ENCODE data around the gene WNT11.
"Not testable (repeated sequence)": the region's sequence is repeated elsewhere in the genome, so short reads cannot be mapped to it uniquely, and the experiment has no call there.

WNT11 gene

DNA sequence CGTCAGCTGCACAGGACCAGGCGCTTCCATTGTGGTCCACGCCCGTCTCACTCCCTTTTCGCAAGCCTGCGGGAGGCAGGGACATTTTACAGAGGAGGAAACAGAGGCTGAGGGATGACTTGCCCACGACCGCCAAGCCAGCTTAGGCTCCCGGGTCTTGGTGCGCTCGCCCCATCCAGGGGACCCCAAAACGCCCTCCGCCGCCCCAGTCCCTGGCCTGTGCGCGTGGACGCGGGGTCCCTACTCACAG is 300 bp downstream of the WNT11 start:
- no peak for DNase-seq (ENCODE audit: extremely low spot score, insufficient read length, low read depth)
- no peak for FAIRE-seq

DNA sequence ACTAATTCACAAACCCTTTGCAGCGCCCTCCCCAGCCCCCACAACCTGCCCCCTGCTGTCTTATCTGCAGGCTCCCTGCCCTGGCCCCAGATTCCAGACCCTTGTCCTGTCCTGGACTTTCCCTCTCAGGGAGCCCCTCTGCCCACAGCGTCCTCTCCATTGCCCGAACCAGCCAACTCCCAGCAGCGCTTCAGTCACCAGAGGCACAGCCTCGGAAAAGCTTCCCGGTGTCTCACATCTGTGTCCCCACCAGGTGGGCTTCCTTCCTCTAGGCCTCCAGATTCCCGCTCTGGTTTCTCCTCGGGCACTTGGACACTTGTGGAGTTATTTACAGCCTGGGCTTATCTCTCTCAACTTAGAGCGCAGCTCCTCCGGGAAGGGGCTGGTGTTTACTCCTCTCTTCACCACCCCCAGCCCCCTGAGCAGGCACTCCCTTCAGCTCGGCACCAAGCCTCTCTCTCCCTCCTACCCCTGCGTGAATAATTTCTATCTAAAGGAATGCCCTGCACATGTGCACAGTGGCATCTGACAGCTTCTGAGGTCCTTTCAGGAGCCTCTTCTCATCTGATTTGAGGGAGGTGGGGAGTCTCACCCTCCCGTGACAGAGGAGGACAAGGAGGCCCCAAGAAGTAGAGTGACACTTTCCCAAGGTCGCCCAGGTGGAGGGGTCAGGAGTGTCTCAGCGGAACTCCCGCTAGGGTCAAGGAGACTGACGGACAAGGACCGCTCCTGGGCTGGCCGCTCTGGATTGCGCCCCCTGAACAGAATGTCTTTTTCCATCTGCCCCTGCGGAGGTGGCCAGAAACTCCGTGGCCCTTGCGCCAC is 838 bp downstream of the WNT11 start:
- FAIRE-seq (no peak), DNase-seq (ENCODE audit: extremely low spot score, insufficient read length, low read depth) (no peak)

GRCh38 chr11:76203937-76204336 is 2.4 kb downstream of the WNT11 start:
- FAIRE-seq (no peak), DNase-seq (ENCODE audit: extremely low spot score, insufficient read length, low read depth) (no peak)

DNA sequence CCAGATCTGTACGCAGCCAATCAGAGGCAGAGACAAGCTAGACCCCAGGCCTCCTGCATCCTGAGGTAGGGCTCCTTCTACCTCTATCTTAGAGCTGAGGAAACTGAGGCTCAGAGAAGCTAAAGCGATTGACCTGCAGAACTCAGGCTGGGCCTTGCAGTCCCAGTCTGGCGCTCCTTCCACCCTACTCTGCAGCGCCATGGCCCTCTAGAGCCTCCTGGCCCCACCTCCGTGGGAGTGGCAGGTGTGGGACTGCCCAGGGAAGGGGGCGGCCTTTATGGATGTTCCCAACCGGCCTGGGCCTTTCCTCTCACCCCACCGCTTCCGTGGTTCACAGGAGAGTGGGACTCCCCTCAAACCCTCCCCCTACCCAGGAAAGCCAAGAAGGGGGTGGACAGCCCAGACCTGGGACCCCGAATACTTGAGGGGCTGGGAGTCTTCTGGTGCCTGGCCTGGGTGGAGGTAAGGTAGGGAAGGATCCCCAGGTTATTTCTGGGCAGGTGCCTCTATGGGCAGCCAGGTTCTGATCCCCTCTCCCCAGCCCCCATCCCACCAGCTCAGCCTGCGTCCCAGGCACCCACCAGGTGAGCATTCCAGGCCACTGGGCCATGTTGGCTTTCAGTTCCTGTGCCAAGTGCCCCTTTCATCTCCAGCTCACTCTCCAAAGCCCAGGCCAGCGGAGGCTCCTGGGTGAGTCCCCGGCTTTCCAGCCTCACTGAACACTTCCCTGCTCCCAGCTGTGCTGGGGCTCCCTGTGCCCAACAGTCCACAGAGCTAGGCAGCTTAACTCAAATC is 3.0 kb downstream of the WNT11 start:
- FAIRE-seq (no peak), DNase-seq (ENCODE audit: extremely low spot score, insufficient read length, low read depth) (no peak)

- no peak for DNase-seq (ENCODE audit: extremely low spot score, insufficient read length, low read depth)
- FAIRE-seq: no peak
These were observed 4.5 kb downstream of the WNT11 start for GRCh38 chr11:76201672-76202412.

DNA sequence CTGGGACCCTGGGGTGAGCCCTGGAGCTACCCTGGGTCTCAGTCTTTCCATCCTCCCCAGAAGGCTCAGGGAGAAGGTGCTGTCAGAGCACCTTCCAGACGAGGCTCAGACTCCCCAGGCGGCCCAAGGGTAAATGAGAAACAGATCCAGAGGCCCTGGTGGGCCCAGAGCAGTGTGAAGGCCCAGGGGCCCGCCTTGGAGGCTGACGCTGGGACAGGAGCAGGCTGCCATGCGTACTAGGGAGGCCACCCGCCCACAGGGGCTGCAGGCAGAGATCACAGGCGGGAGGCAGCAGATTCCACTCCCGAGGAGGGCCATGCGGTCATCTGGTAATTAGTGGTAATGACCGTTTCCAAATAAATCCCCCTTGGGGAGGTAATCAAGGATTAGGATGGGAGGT is 5.2 kb downstream of the WNT11 start:
- FAIRE-seq: no peak

DNA sequence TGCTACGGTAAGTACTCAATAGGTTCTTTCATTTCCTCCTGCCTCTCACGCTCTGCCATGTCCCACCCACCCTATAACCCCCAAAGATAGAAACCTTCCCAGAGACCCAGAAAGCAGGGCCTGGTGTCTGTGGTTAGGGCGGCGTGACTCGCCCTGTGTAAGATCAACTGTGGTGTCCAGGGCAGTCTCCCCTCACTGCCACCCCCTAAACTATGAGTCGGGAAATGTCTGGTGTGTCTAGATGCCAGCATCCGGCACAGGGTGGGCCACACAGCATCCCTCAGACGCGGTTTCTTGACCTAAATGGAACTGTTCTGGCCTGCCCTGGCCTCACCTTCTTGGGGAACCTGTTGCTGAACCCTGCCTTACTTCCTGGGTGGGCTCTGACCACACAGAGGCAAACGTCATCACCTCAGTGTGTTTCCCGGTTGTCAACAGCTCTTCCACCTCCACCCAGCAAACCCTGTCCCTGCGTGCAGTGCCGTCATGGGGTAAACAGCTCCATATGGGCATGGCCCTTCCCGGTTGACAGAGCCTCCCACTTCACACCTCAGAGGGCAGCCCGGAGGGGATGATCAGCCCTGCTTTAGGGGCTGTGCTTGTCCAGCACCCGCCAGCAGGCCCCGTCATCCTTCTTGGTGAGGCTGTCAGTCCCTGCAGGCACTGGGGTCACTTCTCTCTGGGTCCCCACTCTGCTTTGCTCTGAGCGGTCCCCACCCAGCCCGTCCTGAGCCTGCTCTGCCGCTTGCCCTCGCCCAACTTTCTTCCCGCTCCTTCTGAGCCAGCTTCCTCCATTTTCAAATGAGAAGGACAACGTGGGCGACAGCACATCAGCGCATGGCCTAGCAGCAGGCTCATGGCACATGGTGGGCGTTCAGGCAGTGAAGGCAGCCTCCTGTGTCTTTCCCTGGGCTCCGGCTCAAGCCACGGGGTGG is 6.0 kb downstream of the WNT11 start:
- FAIRE-seq: no peak
- no peak for DNase-seq (ENCODE audit: extremely low spot score, insufficient read length, low read depth)

More for the DNA sequence above, 5.2 kb downstream of the WNT11 start:
- no peak for DNase-seq (ENCODE audit: extremely low spot score, insufficient read length, low read depth)

DNA sequence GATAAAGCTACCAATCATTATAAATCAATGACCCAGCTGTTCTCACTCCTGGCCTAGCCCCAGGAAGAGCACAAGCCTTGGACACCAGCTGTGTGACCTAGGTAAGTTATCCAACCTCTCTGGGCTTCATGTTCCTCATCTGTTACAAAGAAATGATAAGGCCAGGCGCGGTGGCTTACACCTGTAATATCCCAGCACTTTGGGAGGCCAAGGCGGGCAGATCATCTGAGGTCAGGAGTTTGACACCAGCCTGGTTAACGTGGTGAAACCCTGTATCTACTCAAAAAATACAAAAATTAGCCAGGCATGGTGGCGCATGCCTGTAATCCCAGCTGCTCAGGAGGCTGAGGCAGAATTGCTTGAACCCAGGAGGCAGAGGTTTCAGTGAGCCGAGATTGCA is 7.6 kb downstream of the WNT11 start:
- not testable (repeated sequence) for FAIRE-seq; DNase-seq (ENCODE audit: extremely low spot score, insufficient read length, low read depth)

GRCh38 chr11:76197941-76198640 is 8.2 kb downstream of the WNT11 start:
- no peak for FAIRE-seq
- no peak for DNase-seq (ENCODE audit: extremely low spot score, insufficient read length, low read depth)

- no peak for FAIRE-seq
- no peak for DNase-seq (ENCODE audit: extremely low spot score, insufficient read length, low read depth)
These were observed 9.0 kb downstream of the WNT11 start for GRCh38 chr11:76197332-76197731.

- DNase-seq (ENCODE audit: extremely low spot score, insufficient read length, low read depth) (no peak), FAIRE-seq (no peak)
These were observed 9.5 kb downstream of the WNT11 start for GRCh38 chr11:76196849-76197248.

DNA sequence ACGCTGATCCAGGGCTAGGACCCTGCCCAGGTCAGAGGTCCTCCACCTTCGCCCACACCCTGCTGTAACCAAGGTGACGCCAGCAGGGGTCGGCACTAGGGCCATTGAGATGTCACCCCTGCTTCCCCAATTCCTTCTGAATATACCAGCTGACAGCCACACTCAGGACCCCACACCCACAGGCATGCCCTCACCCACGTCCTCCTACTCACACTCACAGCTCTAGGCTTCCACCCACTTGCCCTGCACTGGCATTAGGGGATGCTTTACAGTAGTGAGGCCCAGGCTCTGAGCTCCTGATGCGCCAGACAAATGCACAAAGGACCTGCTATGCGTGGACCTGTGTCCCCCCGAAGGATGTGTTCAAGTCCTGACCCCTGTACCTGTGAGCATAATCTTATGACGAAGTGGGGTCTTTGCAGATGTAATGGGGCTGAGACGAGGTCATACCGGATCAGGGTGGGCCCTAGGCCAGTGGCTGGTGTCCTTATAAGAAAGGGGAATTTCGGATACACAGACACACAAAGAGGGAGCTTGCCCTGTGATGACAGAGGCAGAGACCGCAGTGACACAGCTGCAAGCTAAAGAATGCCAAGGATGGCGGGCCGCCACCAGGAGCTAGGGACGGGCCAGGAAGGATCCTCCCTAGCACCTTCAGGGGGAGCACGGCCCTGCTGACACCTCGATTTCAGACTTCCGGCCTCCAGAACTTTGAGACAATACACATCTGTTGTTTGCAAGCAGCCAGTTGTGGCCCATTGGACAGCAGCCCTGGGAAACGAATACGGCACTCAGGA is 11.2 kb downstream of the WNT11 start:
- no peak for DNase-seq (ENCODE audit: extremely low spot score, insufficient read length, low read depth)
- no peak for FAIRE-seq

DNA sequence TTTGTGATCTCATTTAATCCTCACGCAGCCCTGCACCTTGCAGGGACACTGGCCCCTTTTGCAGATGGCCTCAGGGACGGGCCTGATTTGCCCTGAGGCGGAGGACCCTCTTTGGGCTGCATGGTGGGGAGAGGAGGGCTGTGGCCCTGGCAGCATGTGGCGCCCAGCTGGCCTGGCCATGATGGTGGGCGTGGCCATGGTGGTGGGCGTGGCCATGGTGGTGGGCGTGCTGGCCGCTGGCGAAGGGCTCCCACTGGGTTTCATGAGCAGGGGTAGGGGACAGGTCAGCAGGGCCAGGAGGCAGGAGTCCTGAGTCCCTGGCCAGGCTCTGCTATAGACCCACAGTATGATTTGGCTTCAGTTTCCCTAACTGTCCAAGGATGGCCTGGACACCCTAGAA is 13.1 kb downstream of the WNT11 start:
- no peak for DNase-seq (ENCODE audit: extremely low spot score, insufficient read length, low read depth)
- no peak for FAIRE-seq

GRCh38 chr11:76190376-76190775 is 15.9 kb downstream of the WNT11 start:
- no peak for FAIRE-seq
- DNase-seq (ENCODE audit: extremely low spot score, insufficient read length, low read depth): no peak

DNA sequence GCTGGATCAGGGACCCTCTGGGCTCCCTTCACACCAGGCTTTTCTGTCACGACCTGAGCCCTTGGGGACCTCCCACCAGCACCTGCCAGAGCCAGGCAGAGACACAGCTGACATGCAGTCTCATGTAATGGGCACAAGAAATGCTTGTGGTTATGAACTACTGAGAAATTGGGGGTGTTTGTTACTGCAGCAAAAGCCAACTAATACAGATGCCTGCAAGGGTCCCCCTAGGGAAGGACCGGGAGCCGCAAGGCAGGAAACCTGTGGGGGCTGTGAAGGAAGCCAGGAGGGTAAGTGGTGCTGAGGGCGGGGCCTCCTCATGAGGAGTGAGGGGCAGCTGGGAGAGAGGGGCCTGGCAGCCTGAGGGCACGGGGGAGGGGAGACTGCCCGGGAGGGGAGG is 16.6 kb downstream of the WNT11 start:
- no peak for FAIRE-seq

GRCh38 chr11:76188873-76189272 is 17.4 kb downstream of the WNT11 start:
- FAIRE-seq (no peak), DNase-seq (ENCODE audit: extremely low spot score, insufficient read length, low read depth) (no peak)

More for the DNA sequence above, 16.6 kb downstream of the WNT11 start:
- DNase-seq (ENCODE audit: extremely low spot score, insufficient read length, low read depth): no peak

GRCh38 chr11:76186776-76187279 is 19.5 kb downstream of the WNT11 start:
- no peak for DNase-seq (ENCODE audit: extremely low spot score, insufficient read length, low read depth)
- no peak for FAIRE-seq

- DNase-seq (ENCODE audit: extremely low spot score, insufficient read length, low read depth) (no peak), FAIRE-seq (no peak)
These were observed 20.3 kb downstream of the WNT11 start for GRCh38 chr11:76185931-76186401.

Measured in GM18507 (cell line).